Measurements from ENCODE around the gene PA2G4. TPM values are rescaled to one million over a fixed set of nuclear protein-coding genes. Genes with fewer than 3 reads are reported as not detected.
A peak's percentile ranks its signal among the peaks of the same experiment; 100 is the strongest.

PA2G4 gene
- total RNA-seq, 6 experiments from 2014 or later, result 144 to 190 (median 177) TPM

GRCh38 chr12:56117778-56118687, 13.7 kb downstream of the PA2G4 start, which contains the start of gene ZC3H10:
TSS of gene ZC3H10 (plus strand) at chr12:56118266. CDS start at chr12:56120563, 2,297 bp downstream.
- H3K36me3 Mint-ChIP-seq (ENCODE audit: low read depth), result peaks cover 38% of the 10 kb centered on the region
- DNase-seq, result peak; percentile 100
- peak within 1 kb of the TSS; percentile 98 for H3K27ac Mint-ChIP-seq
- peaks cover 19% of the 10 kb centered on the region for H3K27me3 Mint-ChIP-seq (ENCODE audit: insufficient read depth)
- peak within 1 kb of the TSS; percentile 95 for H3K4me3 Mint-ChIP-seq
- H3K9me3 Mint-ChIP-seq, result peaks cover 7% of the 10 kb centered on the region; the same call in 1 of the 2 replicates
- TF ChIP-seq, protein P1, sequence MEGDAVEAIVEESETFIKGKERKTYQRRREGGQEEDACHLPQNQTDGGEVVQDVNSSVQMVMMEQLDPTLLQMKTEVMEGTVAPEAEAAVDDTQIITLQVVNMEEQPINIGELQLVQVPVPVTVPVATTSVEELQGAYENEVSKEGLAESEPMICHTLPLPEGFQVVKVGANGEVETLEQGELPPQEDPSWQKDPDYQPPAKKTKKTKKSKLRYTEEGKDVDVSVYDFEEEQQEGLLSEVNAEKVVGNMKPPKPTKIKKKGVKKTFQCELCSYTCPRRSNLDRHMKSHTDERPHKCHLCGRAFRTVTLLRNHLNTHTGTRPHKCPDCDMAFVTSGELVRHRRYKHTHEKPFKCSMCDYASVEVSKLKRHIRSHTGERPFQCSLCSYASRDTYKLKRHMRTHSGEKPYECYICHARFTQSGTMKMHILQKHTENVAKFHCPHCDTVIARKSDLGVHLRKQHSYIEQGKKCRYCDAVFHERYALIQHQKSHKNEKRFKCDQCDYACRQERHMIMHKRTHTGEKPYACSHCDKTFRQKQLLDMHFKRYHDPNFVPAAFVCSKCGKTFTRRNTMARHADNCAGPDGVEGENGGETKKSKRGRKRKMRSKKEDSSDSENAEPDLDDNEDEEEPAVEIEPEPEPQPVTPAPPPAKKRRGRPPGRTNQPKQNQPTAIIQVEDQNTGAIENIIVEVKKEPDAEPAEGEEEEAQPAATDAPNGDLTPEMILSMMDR (IDR thresholded peaks at IDR 0.05), result peak; percentile 73
- H3K4me1 Mint-ChIP-seq (ENCODE audit: low read depth), result peaks cover 43% of the 10 kb centered on the region

- Mint-ChIP-seq H3K4me1 (ENCODE audit: low read depth) (peaks cover 43% of the 10 kb centered on the region), H3K27ac (peak overlapping the region; percentile 98), H3K9me3 (peaks cover 7% of the 10 kb centered on the region; the same call in 1 of the 2 replicates), H3K4me3 (peak overlapping the region; percentile 95), H3K27me3 (ENCODE audit: insufficient read depth) (peaks cover 19% of the 10 kb centered on the region), H3K36me3 (ENCODE audit: low read depth) (peaks cover 30% of the 10 kb centered on the region)
- TF ChIP-seq, protein P1 (IDR thresholded peaks at IDR 0.05), result no peak
- no peak for DNase-seq
Measured at GRCh38 chr12:56118688-56119357, 14.5 kb downstream of the PA2G4 start.

- Mint-ChIP-seq H3K27me3 (ENCODE audit: insufficient read depth) (peaks cover 19% of the 10 kb centered on the region), H3K36me3 (ENCODE audit: low read depth) (peaks cover 26% of the 10 kb centered on the region), H3K4me1 (ENCODE audit: low read depth) (peaks cover 43% of the 10 kb centered on the region), H3K9me3 (peaks cover 7% of the 10 kb centered on the region; the same call in 1 of the 2 replicates), H3K4me3 (peak overlapping the region; percentile 95), H3K27ac (peak overlapping the region; percentile 98)
- peak; percentile 90 for DNase-seq
- TF ChIP-seq, protein P1 (IDR thresholded peaks at IDR 0.05), result peak; percentile 87
Measured at GRCh38 chr12:56119361-56119796, 15.0 kb downstream of the PA2G4 start.

DNA sequence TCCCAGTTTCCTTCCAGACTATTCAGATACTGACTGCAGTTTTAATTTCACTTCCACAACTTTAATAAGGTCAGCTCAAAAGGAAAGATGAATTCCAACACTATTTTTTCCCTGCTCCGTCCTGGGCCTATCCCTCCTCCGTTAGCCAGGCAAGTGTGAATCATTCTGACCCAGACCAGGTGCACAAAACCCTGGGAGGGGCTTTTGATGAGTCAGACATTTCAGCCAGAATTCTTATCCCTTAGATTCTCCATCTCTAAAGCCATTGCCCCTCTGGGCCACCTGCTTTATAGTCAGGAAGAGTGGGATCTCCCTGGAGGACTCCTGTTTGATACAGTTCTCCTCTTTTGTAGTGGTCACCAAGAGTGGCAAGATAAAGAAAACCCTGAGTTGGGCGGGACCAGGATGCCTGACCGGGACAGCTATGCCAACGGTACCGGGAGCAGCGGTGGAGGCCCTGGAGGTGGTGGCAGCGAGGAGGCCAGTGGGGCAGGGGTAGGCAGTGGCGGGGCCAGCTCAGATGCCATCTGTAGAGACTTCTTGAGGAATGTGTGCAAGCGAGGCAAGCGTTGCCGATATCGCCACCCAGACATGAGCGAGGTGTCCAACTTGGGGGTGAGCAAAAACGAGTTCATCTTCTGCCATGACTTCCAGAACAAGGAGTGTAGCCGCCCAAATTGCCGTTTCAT, 15.9 kb downstream of the PA2G4 start:
- no peak for DNase-seq
- H3K27ac Mint-ChIP-seq, result peak overlapping the region; percentile 98

More for the DNA sequence above, 15.9 kb downstream of the PA2G4 start:
- peak overlapping the region; percentile 95 for H3K4me3 Mint-ChIP-seq
- peaks cover 19% of the 10 kb centered on the region for H3K27me3 Mint-ChIP-seq (ENCODE audit: insufficient read depth)
- peaks cover 7% of the 10 kb centered on the region; the same call in 1 of the 2 replicates for H3K9me3 Mint-ChIP-seq
- peaks cover 26% of the 10 kb centered on the region for H3K36me3 Mint-ChIP-seq (ENCODE audit: low read depth)
- peaks cover 38% of the 10 kb centered on the region for H3K4me1 Mint-ChIP-seq (ENCODE audit: low read depth)
- TF ChIP-seq, protein P1 (IDR thresholded peaks at IDR 0.05), result no peak

Measured in HFFc6 (cell line).